ENCODE measurements around the gene SREBF1. TPM values are rescaled to one million over a fixed set of nuclear protein-coding genes. Genes with fewer than 3 reads are reported as not detected.
"Not testable (repeated sequence)": the region's sequence is repeated elsewhere in the genome, so short reads cannot be mapped to it uniquely, and the experiment has no call there.

Gene SREBF1
- total RNA-seq, 1 donor from 2014 or later, result 89.3 TPM

GRCh38 chr17:17812211-17813054, 24.4 kb downstream of the SREBF1 start:
- DNase-seq, result no peak

DNA sequence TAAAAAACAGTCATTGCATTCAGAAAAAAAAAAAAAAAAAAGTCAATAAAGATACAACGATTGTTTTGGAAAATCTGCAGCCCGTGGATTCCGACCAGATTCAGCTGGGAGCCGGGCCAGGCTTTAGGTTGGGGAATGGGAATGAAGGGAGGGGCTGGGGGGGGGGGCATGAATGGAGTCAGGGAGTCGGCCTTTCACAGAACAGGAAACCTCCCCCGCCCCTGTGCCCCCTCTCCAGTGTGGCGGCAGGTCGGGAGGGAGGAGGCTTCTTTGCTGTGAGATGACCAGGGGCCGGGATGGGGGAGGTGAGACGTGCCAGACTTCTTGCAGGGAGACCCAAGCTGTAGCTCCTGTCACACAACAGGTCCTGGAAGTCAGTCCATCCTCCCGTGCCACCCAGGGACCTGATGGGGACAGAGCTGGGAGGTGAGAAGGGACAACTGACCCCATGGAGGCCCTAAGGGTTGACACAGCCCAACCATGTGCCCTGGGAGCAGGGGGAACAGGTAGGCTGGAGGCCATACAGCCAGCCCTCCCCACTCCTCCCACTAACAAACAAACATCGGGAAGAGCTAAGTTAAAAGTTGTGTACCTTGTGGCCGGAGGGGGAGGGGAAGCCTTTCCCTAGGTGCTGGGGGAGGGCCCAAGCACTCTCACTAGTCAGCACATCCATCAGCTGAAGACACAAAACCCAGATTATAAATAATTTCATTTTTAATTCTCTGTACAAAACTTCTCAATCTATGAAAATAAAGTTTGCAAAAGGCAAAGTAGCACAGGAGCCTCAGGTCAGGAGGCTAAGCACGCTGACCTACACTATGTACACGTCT, 25.2 kb downstream of the SREBF1 start:
- peak; percentile 55 for DNase-seq

DNA sequence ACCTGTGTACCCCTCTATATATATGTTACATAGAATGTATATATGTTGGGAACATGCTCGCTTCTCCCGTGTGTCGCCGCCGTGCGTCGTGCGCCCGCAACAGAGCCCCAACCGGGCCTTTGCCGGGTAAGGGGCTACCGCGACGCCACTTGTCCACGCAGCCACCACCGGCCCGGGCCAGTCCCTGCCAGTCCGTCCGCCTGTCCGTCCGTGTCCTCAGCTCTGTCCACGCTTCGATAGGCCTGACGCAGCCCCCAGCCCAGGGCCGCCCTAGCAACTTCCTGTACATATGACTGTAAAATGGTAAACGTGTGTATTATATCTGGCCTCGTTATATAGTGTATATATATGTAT, 25.9 kb downstream of the SREBF1 start:
- no peak for DNase-seq

- peak; percentile 72 for DNase-seq
These were observed 26.5 kb downstream of the SREBF1 start for GRCh38 chr17:17810084-17810894.

- no peak for DNase-seq
These were observed 27.2 kb downstream of the SREBF1 start for GRCh38 chr17:17809531-17810083.

GRCh38 chr17:17808706-17809432, 27.9 kb downstream of the SREBF1 start:
- DNase-seq, result peak; percentile 19

DNA sequence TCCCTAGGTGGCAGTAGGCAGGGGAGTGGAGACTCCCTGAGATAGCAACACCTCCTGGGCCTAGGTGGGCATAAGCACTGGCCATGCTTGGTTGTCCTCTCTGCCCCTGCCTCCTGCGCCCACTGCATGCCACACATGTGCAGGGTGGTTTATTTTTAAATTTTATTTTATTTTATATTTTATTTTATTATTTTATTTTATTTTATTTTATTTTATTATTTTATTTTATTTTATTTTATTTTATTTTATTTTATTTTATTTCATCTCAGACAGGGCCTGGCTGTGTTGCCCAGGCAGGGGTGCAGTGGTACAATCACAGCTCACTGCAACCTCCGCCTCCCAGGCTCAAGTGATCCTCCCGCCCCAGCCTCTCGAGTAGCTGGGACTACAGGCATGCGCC, 28.6 kb downstream of the SREBF1 start:
- DNase-seq, result not testable (repeated sequence)

GRCh38 chr17:17807440-17807839, 29.3 kb downstream of the SREBF1 start:
- no peak for DNase-seq

GRCh38 chr17:17806611-17807274, 30.0 kb downstream of the SREBF1 start:
- no peak for DNase-seq

- no peak for DNase-seq
These were observed 30.8 kb downstream of the SREBF1 start for GRCh38 chr17:17806035-17806434.

- no peak for DNase-seq
These were observed 31.2 kb downstream of the SREBF1 start for GRCh38 chr17:17805575-17805974.

DNA sequence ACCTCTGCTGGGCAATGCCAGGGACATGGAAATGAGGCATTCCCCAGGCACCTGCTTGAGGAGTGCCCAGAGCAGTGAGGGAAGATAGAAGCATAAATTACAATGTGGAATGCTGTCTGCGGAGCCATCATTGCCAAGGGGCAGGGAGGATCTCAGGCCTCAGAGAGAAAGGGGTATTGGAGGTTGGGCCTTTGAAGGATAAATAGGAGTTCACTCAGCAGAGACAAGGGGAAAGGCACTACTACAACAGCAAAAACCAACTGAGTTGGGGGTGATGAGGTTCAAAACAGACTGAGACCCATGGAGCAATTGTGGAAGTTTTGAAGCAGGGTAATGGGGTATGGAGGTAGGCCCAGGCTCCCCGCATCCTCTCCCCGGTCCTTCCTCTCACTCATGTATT, 32.8 kb downstream of the SREBF1 start:
- no peak for DNase-seq

GRCh38 chr17:17801800-17802481, 34.8 kb downstream of the SREBF1 start:
- no peak for DNase-seq

GRCh38 chr17:17800504-17801021, 36.2 kb downstream of the SREBF1 start:
- DNase-seq, result no peak

- DNase-seq, result no peak
These were observed 38.1 kb downstream of the SREBF1 start for GRCh38 chr17:17798573-17799255.

DNA sequence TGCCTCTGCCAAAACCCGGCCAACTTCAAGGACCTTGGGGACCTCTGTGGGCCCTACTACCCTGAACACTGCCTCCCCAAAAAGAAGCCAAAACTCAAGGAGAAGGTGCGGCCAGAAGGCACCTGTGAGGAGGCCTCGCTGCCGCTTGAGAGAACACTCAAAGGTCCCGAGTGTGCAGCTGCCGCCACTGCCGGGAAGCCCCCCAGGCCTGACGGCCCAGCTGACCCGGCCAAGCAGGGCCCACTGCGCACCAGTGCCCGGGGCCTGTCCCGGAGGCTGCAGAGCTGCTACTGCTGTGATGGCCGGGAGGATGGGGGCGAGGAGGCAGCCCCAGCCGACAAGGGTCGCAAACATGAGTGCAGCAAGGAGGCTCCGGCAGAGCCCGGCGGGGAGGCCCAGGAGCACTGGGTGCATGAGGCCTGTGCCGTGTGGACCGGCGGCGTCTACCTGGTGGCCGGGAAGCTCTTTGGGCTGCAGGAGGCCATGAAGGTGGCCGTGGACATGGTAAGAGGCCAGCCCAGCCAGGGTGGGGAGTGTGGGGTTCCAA, 38.7 kb downstream of the SREBF1 start:
- DNase-seq, result no peak

GRCh38 chr17:17797119-17797809, 39.5 kb downstream of the SREBF1 start:
- no peak for DNase-seq

- DNase-seq, result no peak
These were observed 40.1 kb downstream of the SREBF1 start for GRCh38 chr17:17796787-17797061.
